Measurements from ENCODE around the gene ADTRP.

ADTRP gene

GRCh38 chr6:11795403-11795802 is 16.8 kb upstream of the ADTRP start:
- TF ChIP-seq CTCF (IDR thresholded peaks at IDR 0.05; ENCODE audit: low read depth, low read length): no peak
- DNase-seq (ENCODE audit: low read depth in 2 of 2): no peak

GRCh38 chr6:11793277-11793676 is 14.7 kb upstream of the ADTRP start:
- H3K4me3 ChIP-seq (replicated peaks in 1 of 2; ENCODE audit: low read depth in 2 of 2, low read length in 2 of 2): no peak overlapping the region
- TF ChIP-seq CTCF (IDR thresholded peaks at IDR 0.05; ENCODE audit: low read depth, low read length): no peak
- no peak for DNase-seq (ENCODE audit: low read depth in 2 of 2)

More at GRCh38 chr6:11795403-11795802, 16.8 kb upstream of the ADTRP start:
- H3K4me3 ChIP-seq (replicated peaks in 1 of 2; ENCODE audit: low read depth in 2 of 2, low read length in 2 of 2): no peak overlapping the region

GRCh38 chr6:11791354-11792107 is 12.9 kb upstream of the ADTRP start:
- H3K4me3 ChIP-seq (replicated peaks in 1 of 2; ENCODE audit: low read depth in 2 of 2, low read length in 2 of 2): no peak overlapping the region
- TF ChIP-seq CTCF (IDR thresholded peaks at IDR 0.05; ENCODE audit: low read depth, low read length): no peak
- DNase-seq (ENCODE audit: low read depth in 2 of 2): no peak

- no peak for DNase-seq (ENCODE audit: low read depth in 2 of 2)
- no peak overlapping the region for H3K4me3 ChIP-seq (replicated peaks in 1 of 2; ENCODE audit: low read depth in 2 of 2, low read length in 2 of 2)
- no peak for TF ChIP-seq CTCF (IDR thresholded peaks at IDR 0.05; ENCODE audit: low read depth, low read length)
These were observed 11.1 kb upstream of the ADTRP start for GRCh38 chr6:11789744-11790143.

GRCh38 chr6:11788043-11788442 is 9.4 kb upstream of the ADTRP start:
- DNase-seq (ENCODE audit: low read depth in 2 of 2): no peak
- no peak overlapping the region for H3K4me3 ChIP-seq (replicated peaks in 1 of 2; ENCODE audit: low read depth in 2 of 2, low read length in 2 of 2)
- no peak for TF ChIP-seq CTCF (IDR thresholded peaks at IDR 0.05; ENCODE audit: low read depth, low read length)

- no peak for DNase-seq (ENCODE audit: low read depth in 2 of 2)
- H3K4me3 ChIP-seq (replicated peaks in 1 of 2; ENCODE audit: low read depth in 2 of 2, low read length in 2 of 2): no peak overlapping the region
These were observed 7.4 kb upstream of the ADTRP start for GRCh38 chr6:11785774-11786579.

More at GRCh38 chr6:11785774-11786579, 7.4 kb upstream of the ADTRP start:
- TF ChIP-seq CTCF (IDR thresholded peaks at IDR 0.05; ENCODE audit: low read depth, low read length): no peak

All from cardiac fibroblast (primary cell).